ENCODE results near the gene ENOX1.

- no peak for TF ChIP-seq CTCF (IDR thresholded peaks at IDR 0.05)
- TF ChIP-seq POLR2A (IDR thresholded peaks at IDR 0.05): no peak
Measured at GRCh38 chr13:43319617-43320444, 466.9 kb downstream of the ENOX1 start.
